ENCODE measurements around the gene ADH7. TPM values are rescaled to one million over a fixed set of nuclear protein-coding genes. Genes with fewer than 3 reads are reported as not detected.

ADH7 gene
- total and polyA plus RNA-seq, 9 of the 15 experiments (the other 6 are each of a cell fraction or from before 2014, with no cell fraction given) = not detected

- Histone ChIP-seq H3K27ac (ENCODE audit: extremely low read depth, low read depth, low read length) (no peak overlapping the region), H3K4me3 (no peak overlapping the region), H3K27me3 (ENCODE audit: control insufficient read depth in 2 of 2, insufficient read depth in 2 of 2, low read length in 2 of 2) (no peaks in the 10 kb centered on the region), H3K4me1 (replicated peaks in 1 of 2; ENCODE audit: control insufficient read depth in 2 of 2, insufficient read depth in 2 of 2, low read length in 2 of 2) (no peaks in the 10 kb centered on the region), H4K20me1 (replicated peaks; ENCODE audit: control insufficient read depth, insufficient read depth, low read length) (no peaks in the 10 kb centered on the region), H3K9ac (ENCODE audit: insufficient read depth in 1 of 2, low read depth in 2 of 2, low read length in 2 of 2) (no peak overlapping the region), H3K36me3 (ENCODE audit: control insufficient read depth, insufficient read depth, low read length) (no peaks in the 10 kb centered on the region), H3K4me2 (ENCODE audit: insufficient read depth, low read length) (no peak overlapping the region), H3K79me2 (ENCODE audit: control insufficient read depth, insufficient read depth, low read length) (no peaks in the 10 kb centered on the region), H2AFZ (ENCODE audit: low read depth, low read length) (no peak overlapping the region), H3K9me1 (ENCODE audit: control insufficient read depth, insufficient read depth, low read length) (no peaks in the 10 kb centered on the region), H3K9me3 (replicated peaks; ENCODE audit: control insufficient read depth, insufficient read depth, low read depth, low read length) (no peaks in the 10 kb centered on the region)
- no peak for ATAC-seq
- no peak for FAIRE-seq
- no peak for DNase-seq (ENCODE audit: extremely low read depth in 1 of 4, low spot score in 3 of 4)
- ChIA-PET POLR2A (no interaction called here), CTCF (ENCODE audit: low intra/inter-chr PET ratio) (no interaction called here)
- BruUV-seq (replicated peaks) = no TSS peak
- in situ Hi-C loops (cut with MboI) = no loop called here
- 2% methylated on average over 5 of the region's 5 CpGs for WGBS (ENCODE audit: insufficient coverage, low coverage, missing lambda C conversion rate)
- intact Hi-C loops (cut with micrococcal nuclease) = no loop called here
- TF ChIP-seq, protein P1, sequence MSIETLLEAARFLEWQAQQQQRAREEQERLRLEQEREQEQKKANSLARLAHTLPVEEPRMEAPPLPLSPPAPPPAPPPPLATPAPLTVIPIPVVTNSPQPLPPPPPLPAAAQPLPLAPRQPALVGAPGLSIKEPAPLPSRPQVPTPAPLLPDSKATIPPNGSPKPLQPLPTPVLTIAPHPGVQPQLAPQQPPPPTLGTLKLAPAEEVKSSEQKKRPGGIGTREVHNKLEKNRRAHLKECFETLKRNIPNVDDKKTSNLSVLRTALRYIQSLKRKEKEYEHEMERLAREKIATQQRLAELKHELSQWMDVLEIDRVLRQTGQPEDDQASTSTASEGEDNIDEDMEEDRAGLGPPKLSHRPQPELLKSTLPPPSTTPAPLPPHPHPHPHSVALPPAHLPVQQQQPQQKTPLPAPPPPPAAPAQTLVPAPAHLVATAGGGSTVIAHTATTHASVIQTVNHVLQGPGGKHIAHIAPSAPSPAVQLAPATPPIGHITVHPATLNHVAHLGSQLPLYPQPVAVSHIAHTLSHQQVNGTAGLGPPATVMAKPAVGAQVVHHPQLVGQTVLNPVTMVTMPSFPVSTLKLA (conservative IDR thresholded peaks at IDR 0.05) = peak in 1 of 2 experiments; percentile 40; a peak in 1 of 4 replicates
- TF ChIP-seq LCOR (CRISPR knock-in tag; IDR thresholded peaks at IDR 0.05) = no peak
- TF ChIP-seq MGA (IDR thresholded peaks at IDR 0.05) = peak; percentile 39; the same call in 1 of the 2 replicates
- TF ChIP-seq NFE2 (IDR thresholded peaks at IDR 0.05; ENCODE audit: low read depth) = 0 out of 2 replicates have a peak, but pooled peaks have one; percentile 12
- TF ChIP-seq E2F3 (CRISPR knock-in tag; IDR thresholded peaks at IDR 0.05) = no peak
- TF ChIP-seq COPS2 (conservative IDR thresholded peaks at IDR 0.05) = no peak
- TF ChIP-seq, protein P2, sequence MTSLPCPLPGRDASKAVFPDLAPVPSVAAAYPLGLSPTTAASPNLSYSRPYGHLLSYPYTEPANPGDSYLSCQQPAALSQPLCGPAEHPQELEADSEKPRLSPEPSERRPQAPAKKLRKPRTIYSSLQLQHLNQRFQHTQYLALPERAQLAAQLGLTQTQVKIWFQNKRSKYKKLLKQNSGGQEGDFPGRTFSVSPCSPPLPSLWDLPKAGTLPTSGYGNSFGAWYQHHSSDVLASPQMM (CRISPR knock-in tag; IDR thresholded peaks at IDR 0.05) = no peak
- TF ChIP-seq CREB1 (IDR thresholded peaks at IDR 0.05) = no peak
- TF ChIP-seq CREB1 (CRISPR knock-in tag; IDR thresholded peaks at IDR 0.05) = no peak
- peak; percentile 21; the same call in 1 of the 2 replicates for TF ChIP-seq L3MBTL2 (IDR thresholded peaks at IDR 0.05)
These were observed 51.2 kb downstream of the ADH7 start for GRCh38 chr4:99383833-99384392.
